ENCODE results near the gene USH1C. TPM values are rescaled to one million over a fixed set of nuclear protein-coding genes. Genes with fewer than 3 reads are reported as not detected.

The USH1C gene
- total RNA-seq, 2 experiments from 2014 or later, result not detected

GRCh38 chr11:17550450-17551346 lies 6.5 kb upstream of the USH1C start:
- POLR2A ChIA-PET, result no interaction called here
- CTCF ChIA-PET, result no interaction called here

DNA sequence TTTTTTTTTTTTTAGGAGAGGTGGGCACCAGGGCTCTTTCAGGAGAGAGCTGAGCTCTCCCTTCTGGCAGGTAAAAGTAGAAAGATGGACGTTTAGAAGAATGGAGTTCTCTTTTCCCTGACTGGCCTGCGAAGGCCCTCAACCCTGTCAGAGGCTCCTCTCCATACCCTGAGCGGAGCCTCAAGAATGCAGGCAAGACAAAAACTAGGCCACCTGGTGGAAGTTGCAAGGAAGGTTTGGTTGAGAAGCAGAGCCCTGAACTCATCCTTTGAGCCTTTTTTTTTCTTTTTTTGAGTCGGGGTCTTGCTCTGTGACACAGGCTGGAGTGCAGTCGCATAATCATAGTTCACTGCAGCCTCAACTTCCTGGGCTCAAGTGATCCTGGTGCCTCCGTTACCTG lies 4.2 kb upstream of the USH1C start:
- ChIA-PET POLR2A (no interaction called here), CTCF (interaction anchor here (0.6 to 1.5 kb wide), 4 partner anchors 10 to 389 kb away, joined by 3 to 6 read pairs (median 4); no protein-coding TSS in a partner anchor)

DNA sequence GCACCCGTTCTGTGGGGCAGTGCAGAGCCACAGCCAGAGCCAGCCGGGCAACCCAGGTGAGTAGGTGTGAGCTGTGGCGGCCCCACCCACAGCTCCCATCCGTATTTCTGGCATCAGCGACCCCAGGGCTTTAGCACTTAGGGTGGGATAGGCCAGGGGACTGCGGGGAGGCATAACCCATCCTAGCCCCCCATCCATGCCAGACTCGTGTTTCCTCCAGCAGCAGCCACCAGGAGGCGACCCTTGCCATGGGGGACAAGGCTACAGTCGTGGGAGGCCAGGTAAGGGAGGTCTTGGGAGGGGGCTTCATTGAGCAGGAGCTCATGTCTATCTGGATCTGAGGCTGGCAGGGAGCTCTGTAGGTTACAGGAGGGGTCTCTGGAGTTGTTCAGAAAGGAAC lies 3.7 kb upstream of the USH1C start:
- CTCF ChIA-PET, result interaction anchor here (0.6 to 1.5 kb wide), 4 partner anchors 10 to 388 kb away, joined by 3 to 6 read pairs (median 4); no protein-coding TSS in a partner anchor
- POLR2A ChIA-PET, result no interaction called here

GRCh38 chr11:17547051-17547577 lies 2.9 kb upstream of the USH1C start, which contains the start of gene OTOG:
Gene OTOG (plus strand): TSS chr11:17547259. CDS start chr11:17547373, 114 bp downstream.
- ChIA-PET POLR2A (no interaction called here), CTCF (interaction anchor here (1.5 kb wide), 1 partner anchor 164 kb away, joined by 4 read pairs; no protein-coding TSS in a partner anchor)

- CTCF ChIA-PET, result no interaction called here
- POLR2A ChIA-PET, result no interaction called here
Measured at GRCh38 chr11:17546240-17546639, 2.0 kb upstream of the USH1C start.

DNA sequence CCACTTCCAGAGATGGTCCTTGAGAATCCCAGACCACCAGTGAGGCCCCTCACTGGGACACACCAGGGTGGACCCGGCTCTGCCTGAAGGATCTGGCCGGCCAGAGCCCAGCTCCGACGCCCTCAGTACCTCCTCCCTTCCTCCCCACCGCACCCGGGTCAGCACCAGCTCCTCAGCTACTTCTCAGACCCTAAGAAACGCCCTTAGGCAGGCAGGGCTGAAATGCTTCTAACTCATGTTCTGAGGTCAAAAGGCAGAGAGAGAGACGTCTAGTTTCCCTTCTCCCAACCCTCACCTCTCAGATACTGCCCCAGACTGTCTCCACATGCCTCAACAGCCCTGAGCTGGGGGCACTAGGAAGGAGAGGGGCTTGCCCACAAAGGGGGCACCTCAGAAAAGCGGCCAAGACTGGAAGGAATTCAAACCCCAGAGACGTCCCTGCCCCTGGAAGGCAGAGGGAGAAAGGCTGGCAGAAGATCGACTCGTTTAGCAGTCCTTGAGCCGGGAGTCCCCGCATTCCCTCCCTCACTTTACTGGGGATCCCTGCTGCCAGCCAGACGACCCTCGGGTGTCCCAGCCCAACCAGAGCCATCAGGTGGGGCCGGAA lies 539 bp downstream of the USH1C start:
- ChIA-PET POLR2A (interaction anchor here (0.6 kb wide), 1 partner anchor 35 kb away, joined by 3 read pairs; no protein-coding TSS in a partner anchor), CTCF (interaction anchor here (1.1 kb wide), 1 partner anchor 14 kb away, joined by 4 read pairs; no protein-coding TSS in a partner anchor)

DNA sequence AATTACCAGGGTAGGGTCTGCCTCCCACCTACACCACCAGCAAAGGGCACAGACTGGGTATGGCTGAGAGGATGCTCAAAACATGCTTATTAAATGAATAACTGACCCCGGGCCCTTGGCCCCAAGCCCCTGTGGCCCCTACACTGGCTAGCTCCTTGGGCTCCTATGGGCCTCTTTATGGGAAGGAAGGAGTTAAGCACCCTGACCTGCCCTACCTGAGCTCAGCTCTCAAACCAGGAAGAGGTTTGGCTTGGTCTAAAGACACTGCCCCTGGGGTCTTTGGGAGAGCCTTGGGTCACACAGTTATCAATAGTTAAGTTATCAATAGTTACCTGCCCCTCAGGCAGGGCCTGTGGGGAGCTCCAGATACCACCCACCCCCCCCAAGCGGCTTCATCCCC lies 1.2 kb downstream of the USH1C start:
- ChIA-PET CTCF (interaction anchor here (1.1 kb wide), 1 partner anchor 13 kb away, joined by 4 read pairs; no protein-coding TSS in a partner anchor), POLR2A (no interaction called here)

DNA sequence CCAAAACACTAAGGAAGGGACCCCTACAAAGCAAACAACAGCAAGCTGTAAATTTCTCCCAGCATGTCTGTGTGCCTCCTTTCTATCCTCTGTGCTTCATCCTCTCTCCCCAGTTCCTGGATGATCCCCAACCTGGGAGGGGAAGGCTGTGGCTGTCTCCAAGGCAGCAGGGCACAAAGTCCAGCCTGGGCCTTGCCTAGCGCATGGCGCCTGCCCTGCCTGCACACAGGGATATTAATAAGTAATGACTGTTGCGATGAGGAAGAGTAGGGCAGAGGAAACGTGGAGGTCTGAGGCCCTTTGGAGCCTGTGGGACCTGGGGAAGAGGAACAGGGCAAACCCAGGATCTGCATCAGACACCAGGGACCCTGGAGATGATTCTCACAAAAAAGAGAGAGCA lies 2.0 kb downstream of the USH1C start:
- POLR2A ChIA-PET, result no interaction called here
- CTCF ChIA-PET, result no interaction called here

- CTCF ChIA-PET, result no interaction called here
- POLR2A ChIA-PET, result no interaction called here
Measured at GRCh38 chr11:17541330-17541885, 2.8 kb downstream of the USH1C start.

DNA sequence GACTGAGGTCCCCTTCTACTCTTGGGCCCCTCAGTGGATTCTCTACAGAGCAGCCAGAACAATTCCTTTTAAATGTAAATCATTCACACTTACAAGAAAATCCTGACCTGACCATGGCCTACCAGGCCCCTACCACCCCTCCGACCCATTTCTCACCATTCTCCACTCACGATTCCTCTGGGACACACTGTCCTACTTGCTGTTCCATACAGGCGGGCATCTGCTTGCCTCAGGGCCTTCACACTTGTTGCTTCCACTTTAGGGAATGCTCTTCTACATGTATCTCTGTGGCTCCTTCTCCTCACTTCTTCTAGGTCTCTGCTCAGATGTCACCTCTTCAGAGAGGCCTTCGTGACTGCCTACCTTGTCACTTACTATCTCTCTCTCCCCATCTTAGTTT lies 3.4 kb downstream of the USH1C start:
- ChIA-PET CTCF (no interaction called here), POLR2A (no interaction called here)

DNA sequence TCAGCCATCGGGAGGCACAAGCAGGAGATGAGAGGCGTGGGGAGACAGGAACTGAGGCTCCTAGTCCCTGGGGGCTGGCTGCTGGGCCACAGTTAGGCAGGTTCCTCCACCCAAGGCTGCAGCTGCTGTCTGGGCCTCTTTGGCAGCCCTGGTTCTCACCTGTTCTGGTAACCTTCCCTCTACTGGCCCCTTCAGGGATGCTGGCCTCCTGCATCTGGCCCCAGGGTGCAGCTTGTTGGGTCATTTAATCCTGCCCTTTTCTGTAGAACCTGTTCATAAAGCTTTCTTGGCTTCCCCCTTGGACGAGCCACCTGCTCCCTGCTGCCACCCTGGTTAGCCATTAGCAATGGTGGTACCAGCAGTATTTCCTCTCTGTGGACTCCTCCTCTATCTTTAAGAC lies 5.5 kb downstream of the USH1C start:
- CTCF ChIA-PET, result interaction anchor here (0.7 kb wide), 1 partner anchor 10 kb away, joined by 3 read pairs; no protein-coding TSS in a partner anchor
- POLR2A ChIA-PET, result no interaction called here

DNA sequence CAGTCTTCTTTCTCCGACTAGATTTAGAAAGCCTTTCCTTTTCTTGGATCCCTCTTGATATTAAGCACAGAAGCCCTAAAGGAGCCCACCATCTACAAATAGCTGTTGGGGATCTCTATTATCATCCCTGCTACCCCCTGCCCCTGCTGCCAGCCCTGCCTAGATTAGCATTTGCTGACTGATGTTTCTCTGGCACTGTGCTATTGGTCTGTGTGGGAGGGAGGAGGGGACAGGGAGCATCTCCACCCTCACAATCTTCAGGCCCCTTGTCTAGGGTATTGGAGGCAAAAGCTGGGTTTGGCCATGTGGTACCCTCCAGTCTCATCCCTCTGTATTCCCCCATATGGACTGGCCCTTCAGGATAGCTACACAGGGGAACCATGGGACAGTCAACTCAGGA lies 6.2 kb downstream of the USH1C start:
- CTCF ChIA-PET, result interaction anchor here (0.7 kb wide), 1 partner anchor 10 kb away, joined by 3 read pairs; no protein-coding TSS in a partner anchor
- POLR2A ChIA-PET, result no interaction called here

DNA sequence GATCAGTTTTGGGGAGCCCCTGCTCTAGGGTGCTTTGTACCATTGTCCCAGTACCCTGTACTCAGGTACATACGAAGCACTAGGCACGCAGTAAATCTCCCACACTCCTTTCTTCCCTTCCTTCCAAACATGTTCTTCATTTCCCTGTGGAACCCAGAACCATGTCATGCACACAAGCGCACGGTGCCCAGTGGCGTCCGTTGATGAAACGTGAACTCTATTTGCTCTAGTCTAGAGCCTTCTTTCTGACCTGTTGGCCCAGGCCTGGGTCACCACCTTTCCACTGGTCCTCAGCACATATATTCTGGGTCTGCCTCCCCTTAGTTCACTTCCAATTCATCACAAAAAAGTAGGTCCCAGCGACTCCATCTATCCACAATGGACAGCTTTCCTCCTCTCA lies 7.0 kb downstream of the USH1C start:
- ChIA-PET POLR2A (no interaction called here), CTCF (interaction anchor here (1.1 kb wide), 1 partner anchor 9 kb away, joined by 3 read pairs; no protein-coding TSS in a partner anchor)

DNA sequence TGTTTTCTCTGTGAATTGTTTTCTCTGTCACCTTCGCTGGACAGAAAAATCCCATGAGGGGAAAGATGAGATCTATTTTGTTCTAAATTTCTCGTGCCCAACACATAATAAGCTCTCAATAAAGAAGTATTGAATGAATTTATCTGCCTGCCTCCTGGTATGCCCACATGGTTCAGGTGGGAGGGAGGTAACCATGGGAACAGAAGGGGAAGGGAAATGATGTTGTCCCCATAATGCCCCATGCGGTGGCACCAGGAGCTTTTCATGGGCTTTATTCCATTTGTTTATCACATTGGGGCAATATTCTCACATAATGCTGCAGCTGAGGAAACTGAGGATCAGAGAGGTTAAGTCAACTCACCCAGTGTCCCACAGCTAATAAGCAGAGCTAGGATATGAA lies 8.7 kb downstream of the USH1C start:
- POLR2A ChIA-PET, result no interaction called here
- CTCF ChIA-PET, result no interaction called here

DNA sequence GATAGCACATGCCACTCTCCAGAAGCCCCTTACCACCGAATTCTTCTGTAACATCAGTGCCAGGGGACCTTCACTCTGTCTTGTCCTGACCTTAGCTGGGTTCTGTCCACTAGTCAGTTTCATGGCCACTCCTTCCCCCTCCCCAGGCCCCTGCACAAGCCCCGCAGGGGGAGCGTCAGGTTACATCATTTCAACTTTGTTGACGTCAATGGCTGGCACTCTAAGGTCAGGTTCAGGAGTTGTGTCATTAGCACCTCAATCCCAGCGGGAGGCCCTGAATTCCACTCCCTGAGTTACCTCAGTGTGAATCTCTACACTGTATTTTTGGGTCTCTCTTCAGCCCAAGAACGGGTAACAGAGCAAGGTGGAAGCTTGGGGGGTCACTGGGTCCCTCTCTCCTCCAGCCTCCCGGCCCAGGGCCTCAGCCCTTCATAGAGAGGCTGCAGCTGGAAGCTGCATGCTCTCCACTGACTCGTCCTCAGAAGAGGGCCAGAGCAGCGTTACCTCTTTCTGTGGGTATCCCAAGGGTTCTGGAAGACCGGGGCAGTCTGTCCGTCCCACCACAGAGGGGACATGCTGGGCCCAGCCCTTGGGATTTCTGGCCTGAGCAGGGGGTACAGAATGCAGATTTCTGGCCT lies 10.3 kb downstream of the USH1C start:
- POLR2A ChIA-PET, result no interaction called here
- CTCF ChIA-PET, result no interaction called here

DNA sequence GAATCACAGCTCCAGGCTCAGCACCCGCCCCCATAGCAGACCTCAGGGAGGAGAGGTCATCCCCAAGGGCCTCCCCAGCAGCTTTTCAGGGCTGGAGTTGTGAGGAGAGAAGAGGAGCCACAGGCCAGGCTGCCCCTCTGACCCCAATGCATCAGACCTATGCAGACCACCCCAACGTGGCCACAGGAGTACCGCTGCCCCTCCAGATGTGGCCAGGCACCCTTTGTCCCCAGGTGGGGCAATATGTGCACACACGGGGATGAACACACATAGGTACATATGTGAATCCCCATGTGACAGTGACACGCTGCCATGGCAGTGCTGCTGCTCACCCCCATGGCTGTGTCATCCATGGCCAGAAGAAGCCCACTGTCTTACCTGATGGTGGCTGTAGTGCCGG lies 10.9 kb downstream of the USH1C start:
- ChIA-PET POLR2A (no interaction called here), CTCF (no interaction called here)

GRCh38 chr11:17532784-17533183 lies 11.4 kb downstream of the USH1C start:
- POLR2A ChIA-PET, result no interaction called here
- CTCF ChIA-PET, result no interaction called here

DNA sequence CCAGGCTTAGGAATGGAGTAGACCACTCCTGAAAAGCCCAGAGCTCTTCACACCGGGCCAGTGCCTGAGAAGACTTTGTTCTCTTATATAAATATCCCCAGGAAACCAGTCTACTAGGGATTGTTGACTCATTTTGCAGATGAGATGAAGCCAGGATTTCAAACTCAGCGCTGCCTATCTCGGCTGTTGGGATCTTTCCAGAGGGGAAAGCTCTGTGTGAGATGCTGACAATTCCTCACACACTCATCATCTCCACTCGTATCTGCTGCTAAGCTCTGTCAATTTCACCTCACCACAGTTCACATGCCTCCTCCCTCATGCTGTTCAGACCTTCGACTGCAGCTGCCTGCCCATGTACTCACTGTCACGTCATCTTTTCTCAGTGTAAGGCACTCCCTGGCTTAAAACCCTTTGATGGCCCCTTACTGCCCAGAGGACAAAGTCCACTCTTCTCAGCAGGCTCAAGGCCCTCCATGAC lies 12.5 kb downstream of the USH1C start:
- ChIA-PET POLR2A (no interaction called here), CTCF (interaction anchor here (0.5 to 0.6 kb wide), 2 partner anchors 30 to 304 kb away, joined by 3 read pairs; no protein-coding TSS in a partner anchor)

DNA sequence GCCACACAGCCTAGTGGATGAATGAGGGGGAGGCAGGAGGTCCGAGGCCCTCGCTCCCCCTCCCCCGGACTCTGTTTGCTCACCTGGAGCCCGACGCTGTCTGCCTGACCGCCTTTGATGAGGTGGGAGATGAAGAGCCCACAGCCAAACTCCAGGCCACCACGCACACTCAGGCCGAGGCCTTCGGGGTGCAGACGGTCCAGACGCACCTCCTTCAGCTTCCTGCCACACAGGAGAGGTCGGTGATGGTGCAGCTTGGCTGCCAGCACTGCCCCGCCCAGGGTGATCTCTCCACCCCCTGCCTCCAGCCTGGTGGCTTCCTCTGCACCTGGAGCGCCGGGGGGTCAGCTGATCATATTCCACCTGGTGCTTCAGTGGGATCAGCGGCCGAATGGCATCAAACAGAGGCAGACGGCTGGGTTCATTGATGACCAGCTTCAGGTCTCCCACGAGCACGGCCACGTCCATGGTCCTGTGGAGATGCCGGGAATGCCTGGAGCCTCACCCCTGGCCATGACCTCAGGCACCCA lies 13.1 kb downstream of the USH1C start:
- CTCF ChIA-PET, result interaction anchor here (0.6 kb wide), 1 partner anchor 304 kb away, joined by 3 read pairs; no protein-coding TSS in a partner anchor

More for the DNA sequence above, 13.1 kb downstream of the USH1C start:
- POLR2A ChIA-PET, result no interaction called here

Measured in activated CD8-positive, alpha-beta memory T cell treated with anti-CD3 and anti-CD28 coated beads for 36 hours (primary cell).